SH-SY5Y (cell line): ENCODE data around the gene HIVEP1.

Experiments
- GATA2 ChIP-seq: IDR thresholded peaks from 2 replicates; pipeline ENCODE4 v1.6.1; 2011; ENCODE audit warnings: mild to moderate bottlenecking, low read depth, low read length
- GATA3 ChIP-seq: IDR thresholded peaks from 2 replicates; pipeline ENCODE4 v1.6.1; 2011; ENCODE audit warnings: low read depth, mild to moderate bottlenecking, low read length, moderate library complexity

The HIVEP1 gene

DNA sequence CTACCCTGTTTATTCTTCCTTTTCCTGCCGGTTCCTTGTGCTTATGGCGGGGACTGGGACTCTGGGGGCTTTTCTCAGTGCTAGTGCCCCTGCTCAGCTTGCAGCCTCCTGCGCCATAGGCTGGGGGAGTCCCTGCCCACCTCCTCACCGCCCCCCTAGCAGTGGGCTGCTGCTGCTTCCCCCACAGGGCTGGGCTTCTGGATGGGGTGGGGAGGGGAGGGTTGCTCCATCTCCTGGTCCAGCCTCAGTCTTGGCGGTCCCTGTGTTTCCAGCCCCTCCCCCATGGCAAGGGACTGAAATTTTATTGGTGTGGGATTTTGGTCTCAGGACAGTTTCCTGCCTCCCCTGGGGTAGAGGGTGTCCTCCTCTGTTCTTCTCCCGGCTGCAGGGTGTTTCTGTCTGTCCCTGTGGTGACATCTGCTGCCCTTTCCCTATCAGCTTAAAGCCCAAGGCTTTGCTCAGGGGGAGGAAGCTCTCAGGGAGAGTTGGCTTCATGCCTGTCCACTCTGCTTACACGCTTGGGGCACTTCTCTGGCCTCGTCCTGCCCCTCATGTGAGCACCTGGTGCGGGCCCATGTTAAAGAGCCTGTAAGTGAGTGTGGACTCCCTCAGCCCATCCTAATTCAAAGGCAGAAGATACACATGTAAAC, 100.6 kb downstream of the HIVEP1 start:
- TF ChIP-seq GATA2: no peak
- TF ChIP-seq GATA3: no peak

- TF ChIP-seq GATA3 (no peak), GATA2 (no peak)
These were observed 101.1 kb downstream of the HIVEP1 start for GRCh38 chr6:12113190-12113577.

DNA sequence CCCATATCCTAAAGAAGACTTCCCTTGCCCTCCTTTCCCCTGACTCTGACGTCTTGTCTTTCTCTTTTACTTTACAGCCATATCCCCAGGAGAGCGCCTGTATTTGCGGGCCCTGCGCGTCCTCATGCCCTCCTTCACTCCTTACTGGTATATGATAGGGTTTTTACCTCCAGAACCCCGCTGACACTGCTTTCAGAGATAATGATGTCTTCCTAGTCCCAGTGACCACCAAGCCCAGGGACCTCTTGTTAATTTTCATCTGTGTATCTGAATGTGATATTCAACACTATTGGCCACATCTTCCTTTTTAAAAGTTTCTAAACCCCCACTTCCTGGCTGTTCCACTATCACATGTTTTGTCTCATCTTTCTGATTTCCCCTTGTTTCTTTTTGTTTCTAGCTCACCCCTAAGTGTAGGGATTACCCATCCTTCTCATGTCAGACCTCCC, 102.0 kb downstream of the HIVEP1 start:
- no peak for TF ChIP-seq GATA2

DNA sequence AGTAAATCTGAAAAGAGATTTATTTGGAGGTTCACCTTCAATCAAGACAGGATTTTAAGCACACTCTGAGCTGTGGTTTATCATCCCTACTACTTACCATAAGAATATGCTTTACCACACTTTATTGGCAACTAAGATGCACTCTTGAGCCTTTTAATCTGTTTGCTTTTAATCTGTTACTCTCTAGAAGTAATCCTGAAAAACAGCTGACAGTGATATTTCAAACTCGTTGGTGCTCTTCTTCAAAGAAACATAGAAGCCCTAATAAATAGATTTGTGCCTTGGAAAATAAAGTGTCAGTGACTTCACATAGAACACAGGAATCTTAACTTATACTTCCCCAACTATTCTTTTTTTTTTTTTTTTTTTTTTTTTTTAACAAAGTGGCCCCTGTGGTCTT, 102.9 kb downstream of the HIVEP1 start:
- TF ChIP-seq GATA2 (no peak), GATA3 (no peak)

DNA sequence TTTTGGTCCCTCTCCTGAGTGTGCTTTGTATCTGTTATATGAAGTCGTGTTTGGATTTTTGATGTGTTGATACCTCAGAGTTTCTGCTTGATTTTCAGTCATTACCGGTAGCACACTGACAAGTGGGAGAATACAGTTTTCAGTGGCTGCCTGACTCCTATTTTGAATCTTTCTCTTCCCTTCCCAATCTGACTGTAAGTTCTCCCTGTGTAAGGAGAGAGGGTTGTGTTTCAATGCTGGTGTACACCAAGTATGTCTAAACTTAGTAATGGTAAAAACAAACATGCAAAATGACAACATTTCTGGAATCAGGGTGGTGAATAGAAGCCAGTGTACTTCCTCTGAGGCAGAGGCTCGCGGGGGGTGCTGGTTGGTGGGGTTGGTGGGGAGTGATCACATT, 103.4 kb downstream of the HIVEP1 start:
- no peak for TF ChIP-seq GATA2
- no peak for TF ChIP-seq GATA3

DNA sequence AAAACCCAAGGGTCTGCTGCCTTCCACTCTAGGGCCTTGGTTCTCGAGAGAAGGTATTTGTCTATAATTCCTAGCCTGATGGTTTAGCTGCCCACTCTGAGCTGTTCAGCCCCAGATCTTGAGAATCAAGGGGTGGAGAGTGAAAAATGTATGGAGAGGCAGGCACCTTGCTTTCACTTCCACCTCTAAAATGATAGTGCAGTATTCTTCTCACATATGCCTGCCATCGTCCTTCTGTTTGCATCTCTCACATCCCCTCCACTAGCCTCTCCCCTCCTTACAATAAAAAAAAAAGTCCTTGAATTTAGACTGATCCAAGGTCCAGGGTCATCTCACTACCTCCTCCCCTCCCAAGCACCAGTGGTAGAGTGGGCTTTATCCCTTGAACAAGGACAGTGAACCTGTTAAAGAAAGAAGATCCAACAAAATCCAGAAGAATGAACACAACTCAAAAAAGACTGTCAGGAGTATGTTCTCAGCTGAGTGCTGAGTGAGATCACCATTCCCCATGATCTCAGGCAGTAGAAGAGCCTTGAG, 104.2 kb downstream of the HIVEP1 start:
- TF ChIP-seq GATA3 (no peak), GATA2 (no peak)

DNA sequence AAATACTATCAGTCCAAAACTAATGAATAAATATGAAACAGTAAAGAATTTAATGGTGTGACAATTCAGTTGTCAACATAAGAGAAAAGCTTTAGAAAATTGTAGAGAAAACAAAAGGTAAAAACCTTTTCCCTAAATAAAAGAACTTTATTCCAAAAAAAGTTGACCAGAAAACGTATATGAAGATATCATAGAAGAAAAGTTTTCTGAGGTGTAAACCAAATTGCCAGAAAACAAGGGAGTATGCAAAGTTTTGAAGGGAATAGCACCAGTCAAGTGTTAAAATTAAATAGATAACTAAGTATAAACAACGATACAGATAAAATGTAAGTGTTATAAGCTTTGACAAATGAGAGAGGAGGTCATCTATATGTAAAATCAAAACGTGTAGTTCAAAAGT, 104.9 kb downstream of the HIVEP1 start:
- TF ChIP-seq GATA3 (no peak), GATA2 (no peak)

DNA sequence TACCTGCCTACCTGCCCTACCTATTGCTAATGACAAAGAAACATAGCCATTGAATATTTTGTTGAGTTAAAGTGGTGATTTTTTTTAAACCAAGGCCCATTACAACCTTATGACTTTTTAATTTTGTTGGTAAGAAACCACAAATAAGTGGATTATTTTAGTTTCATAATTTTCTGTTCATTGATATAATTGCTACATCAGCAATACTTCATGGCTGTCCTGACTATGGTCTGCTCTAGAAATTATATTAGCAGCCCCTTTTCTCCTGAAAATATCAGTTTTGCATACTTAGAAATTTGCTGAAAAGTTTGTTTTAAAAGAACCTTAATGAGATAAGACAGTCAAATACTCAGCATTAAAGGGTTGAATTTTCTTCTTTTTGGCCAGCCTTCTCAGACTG, 106.5 kb downstream of the HIVEP1 start:
- TF ChIP-seq GATA2 (no peak), GATA3 (no peak)

GRCh38 chr6:12119085-12119588, 107.0 kb downstream of the HIVEP1 start:
- no peak for TF ChIP-seq GATA3
- no peak for TF ChIP-seq GATA2

DNA sequence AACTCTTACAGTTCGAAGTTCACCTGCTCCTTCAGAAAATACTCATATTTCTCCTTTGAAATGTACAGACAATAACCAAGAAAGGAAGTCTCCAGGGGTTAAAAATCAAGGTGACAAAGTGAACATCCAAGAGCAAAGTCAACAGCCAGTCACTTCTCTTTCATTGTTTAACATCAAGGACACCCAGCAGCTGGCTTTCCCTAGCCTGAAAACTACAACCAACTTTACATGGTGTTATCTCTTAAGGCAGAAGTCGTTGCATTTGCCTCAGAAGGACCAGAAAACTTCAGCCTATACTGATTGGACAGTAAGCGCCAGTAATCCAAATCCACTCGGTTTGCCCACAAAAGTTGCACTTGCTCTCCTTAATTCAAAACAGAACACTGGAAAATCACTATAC, 113.3 kb downstream of the HIVEP1 start:
- TF ChIP-seq GATA3 (no peak), GATA2 (no peak)

DNA sequence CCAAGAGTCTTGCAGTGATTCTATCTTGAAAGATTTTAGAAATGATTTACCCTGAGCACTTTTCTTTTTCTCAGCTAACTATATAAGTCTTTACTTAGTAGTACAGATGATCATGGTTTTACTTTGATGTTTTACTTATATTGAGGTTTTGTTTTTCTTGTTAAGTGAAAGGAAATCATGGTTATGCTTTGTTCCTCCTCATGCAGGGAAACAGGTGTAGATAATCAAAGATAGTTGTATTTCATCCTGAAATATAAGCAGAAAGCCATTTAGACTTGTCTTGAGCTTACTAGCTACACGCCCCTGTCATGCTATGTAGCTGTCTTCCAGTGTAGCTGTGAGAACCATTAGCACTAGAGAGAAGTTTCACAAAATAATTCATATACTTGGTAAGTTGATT, 113.9 kb downstream of the HIVEP1 start:
- TF ChIP-seq GATA2: no peak
- no peak for TF ChIP-seq GATA3

GRCh38 chr6:12129523-12129922, 117.4 kb downstream of the HIVEP1 start:
- TF ChIP-seq GATA3 (no peak), GATA2 (no peak)

GRCh38 chr6:12132351-12133222, 120.5 kb downstream of the HIVEP1 start:
- TF ChIP-seq GATA3 (no peak), GATA2 (no peak)

GRCh38 chr6:12134581-12134980, 122.5 kb downstream of the HIVEP1 start:
- TF ChIP-seq GATA2: no peak
- TF ChIP-seq GATA3: no peak

DNA sequence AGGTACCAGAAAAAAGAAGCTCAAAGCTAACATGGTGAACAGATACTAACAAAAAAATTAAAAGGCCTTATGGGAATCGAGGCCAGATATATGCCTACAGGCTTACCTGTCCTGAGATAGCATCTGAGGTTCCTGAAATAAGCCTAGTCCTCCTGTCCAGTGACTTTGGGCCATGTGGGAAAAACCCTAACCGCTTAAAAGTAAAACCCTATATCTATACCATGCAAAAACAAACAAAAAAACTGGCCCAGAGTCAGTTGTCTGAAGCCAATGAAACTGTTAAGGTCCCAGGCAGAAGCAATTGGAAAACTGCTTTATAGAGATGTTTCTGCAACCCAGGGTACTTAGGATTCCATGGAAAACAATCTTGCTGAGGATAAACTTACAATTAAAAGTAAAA, 122.9 kb downstream of the HIVEP1 start:
- no peak for TF ChIP-seq GATA3
- no peak for TF ChIP-seq GATA2

- no peak for TF ChIP-seq GATA3
- no peak for TF ChIP-seq GATA2
These were observed 124.8 kb downstream of the HIVEP1 start for GRCh38 chr6:12136905-12137304.
